Adipose tissue (tissue), 3 donors: ENCODE measurements around the gene SET. TPM values are rescaled to one million over a fixed set of nuclear protein-coding genes. Genes with fewer than 3 reads are reported as not detected.
A peak's percentile ranks its signal among the peaks of the same experiment; 100 is the strongest.
"Not testable (repeated sequence)": the region's sequence is repeated elsewhere in the genome, so short reads cannot be mapped to it uniquely, and the experiment has no call there.

Experiments used
- H3K27ac ChIP-seq: one replicate; pipeline ENCODE4 v1.5.1; 2013; ENCODE audit warnings: low read depth, low read length
- WGBS, 3 donors: extraction: QIAGEN DNeasy Blood & Tissue Kit; methylation state at CpG; one replicate each; pipeline ENCODE4 v1.1.7; 2013; 5-methylcytosine and 5-hydroxymethylcytosine counted together
- polyA plus RNA-seq, 3 donors: library from polyadenylated mRNA; stranded (reverse); fragments of 200-250 nt; gene quantifications; one replicate each; pipeline ENCODE4 v1.2.3, GENCODE V29; 2013
- donor health status: healthy with polysubstance abuse.
- donor health status: Bipolar disorder and iron deficiency.
- donor health status: healthy.

SET gene
- polyA plus RNA-seq, 3 donors = 85.2 to 179 (median 111) TPM

DNA sequence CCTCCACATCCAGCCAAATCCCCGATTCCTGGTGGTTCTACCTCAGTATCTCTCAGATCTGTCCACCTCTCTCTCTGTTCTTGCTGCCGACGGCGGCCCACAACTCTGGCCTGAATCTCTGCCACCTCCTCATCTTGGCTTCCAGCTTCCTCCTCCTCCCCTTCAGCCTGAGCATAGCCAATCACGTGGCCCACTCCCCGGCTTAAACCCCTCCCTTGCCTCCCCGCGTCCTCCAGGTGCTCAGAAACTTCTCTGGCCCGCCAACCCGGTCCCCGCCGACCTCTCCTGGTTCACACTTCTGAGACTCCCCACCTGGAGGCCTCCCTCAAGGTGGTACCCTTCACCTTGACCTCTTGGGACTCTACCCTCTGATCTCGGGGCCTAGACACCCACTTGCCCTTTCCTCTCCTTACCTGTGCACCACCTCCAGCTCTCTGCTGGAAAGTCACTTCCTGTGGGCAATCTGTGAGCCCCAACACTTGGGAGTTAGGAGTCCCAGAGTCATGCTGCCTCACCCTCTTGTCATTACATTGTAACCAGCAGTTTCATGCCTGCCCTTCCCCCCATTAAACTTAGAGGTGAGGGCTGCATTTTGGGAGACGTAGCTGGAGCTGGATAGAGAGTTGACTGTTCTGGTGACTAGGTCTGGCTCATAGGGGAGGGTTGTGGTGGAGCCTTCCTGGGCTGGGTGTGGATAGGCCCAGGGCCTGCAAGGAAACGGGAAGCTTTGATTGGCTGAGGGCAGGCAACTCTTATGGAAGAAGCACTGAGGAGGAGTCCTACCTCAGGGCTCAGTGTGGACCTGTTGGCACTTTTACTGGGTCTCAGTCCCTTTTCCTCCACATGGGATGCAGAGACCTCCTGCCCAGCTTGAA lies 4.5 kb upstream of the SET start:
- H3K27ac ChIP-seq = no peak overlapping the region

DNA sequence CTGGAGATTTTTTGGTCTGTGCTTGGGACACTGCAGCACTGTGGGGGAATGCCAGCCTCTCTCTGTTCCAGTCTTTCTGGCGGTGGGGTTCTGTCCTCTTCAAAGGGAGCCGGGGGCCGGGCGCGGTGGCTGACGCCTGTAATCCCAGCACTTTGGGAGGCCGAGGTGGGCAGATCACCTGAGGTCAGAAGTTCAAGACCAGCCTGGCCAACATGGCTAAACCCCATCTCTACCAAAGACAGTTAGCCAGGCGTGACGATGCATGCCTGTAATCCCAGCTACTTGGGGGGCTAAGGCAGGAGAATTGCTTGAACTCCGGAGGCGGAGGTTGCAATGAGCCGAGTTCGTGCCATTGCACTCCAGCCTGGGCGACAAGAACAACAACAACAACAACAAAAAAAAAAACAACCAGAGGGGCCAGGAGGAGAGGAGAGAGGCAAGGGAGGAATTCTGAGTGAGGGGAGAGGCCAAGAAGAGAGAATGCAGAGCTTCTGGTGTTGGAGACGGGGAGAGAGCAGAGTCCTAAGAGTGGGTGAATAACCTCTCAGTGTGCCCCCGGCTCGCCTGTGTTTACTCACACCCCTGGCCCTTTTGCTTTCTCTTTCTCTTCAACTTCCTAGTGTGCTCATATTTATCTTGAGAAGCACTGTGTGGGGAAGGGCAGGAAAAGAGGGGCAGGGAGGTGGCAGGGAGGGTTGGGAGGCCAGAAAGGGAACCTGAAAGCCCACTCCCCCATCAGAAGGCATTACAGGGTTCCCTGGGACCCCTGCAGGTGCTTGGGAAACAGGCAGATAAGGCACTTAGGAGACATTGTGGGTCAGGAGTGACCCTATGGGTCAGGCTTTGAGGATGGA lies 3.2 kb upstream of the SET start:
- WGBS, 3 donors = 63 to 77% (median 70%) methylated on average over 17 of the region's 17 CpGs
- H3K27ac ChIP-seq = no peak overlapping the region

More for the DNA sequence above, 4.5 kb upstream of the SET start:
- 5 to 11% (median 6%) methylated on average over 15 of the region's 15 CpGs for WGBS, 3 donors

DNA sequence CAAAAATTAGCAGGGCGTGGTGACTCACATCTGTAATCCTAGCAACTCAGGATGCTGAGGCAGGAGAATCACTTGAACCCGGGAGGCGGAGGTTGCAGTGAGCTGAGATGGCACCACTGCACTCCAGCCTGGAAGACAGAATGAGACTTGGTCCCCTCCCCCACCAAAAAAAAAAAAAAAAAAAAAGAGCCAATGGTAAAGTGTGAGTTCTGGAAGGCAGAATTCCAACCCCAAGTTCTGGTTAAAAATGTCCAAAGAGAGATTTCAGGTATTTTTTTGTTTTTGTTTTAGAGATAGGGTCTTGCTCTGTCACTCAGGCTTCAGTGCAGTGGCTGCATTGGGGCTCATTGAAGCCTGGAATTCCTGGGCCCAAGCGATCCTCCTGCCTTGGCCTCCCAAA lies 1.6 kb upstream of the SET start:
- H3K27ac ChIP-seq = no peak overlapping the region
- WGBS, 3 donors = 93 to 96% (median 94%) methylated on average over 4 of the region's 4 CpGs

DNA sequence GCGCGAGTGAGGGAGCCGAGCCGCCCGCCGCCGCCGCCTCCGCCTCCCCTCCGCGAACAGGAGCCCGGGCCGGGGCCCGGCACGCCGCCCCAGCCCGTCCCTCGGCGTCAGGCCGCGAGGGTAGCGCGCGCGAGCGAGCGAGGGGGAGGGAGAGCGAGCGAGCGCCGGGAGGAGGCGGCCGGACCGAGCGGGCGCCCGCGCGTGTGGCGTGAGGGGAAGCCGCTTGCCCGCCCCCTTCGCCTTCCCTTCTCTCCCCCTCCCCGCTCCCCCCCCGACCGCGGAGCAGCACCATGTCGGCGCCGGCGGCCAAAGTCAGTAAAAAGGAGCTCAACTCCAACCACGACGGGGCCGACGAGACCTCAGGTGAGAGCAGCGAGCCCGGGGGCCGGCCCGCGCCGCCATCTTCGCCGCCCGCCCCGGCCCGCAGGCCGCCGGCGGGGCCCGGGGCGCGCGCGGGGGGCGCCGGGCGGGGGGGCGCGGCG lies 312 bp downstream of the SET start:
- WGBS, 3 donors = 0 to 1% (median 0%) methylated on average over 1 to 63 of the region's 80 CpGs

DNA sequence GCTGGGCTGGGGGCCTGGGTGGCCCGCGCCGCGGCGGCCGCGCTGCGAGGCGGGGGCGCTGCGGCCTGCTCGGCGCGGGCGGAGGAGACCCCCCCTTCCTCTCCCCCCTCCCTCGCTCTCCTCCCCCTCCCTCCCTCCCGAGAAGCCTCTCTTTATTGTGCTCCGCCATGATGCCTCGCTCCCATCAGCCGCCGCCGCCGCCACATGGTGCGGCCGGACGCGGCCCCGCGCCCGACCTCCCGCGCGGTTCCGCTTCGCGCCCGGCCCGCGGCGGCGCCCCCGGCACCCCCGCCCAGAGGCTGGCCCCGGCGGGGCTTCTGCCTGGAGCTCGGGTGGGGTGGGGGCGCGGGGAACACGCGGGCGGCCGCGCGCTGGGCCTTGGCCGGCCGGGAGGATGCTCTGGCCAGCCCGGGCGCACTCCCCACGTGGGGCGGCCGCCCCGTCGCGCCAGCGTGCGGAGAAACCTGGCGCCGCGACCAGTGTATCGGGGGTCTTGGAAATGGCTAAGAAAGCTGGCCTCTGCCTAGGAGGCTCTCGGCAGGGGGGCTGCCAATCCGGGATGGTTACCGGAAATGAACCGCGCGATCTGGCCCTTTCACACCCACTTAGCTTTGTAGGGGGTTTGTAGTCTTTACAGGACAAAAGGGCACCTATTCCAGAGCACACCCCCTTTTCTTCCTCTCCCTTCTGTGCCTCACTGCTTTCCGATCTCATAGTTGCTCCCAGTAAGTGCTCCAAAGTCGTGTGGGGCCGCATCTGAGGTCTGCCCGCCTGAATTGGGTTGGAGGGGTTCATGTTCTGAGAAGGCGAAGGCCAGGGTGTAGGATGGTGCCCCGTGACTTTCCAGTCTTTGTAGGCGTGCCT lies 1.0 kb downstream of the SET start:
- peak overlapping the region; percentile 75 for H3K27ac ChIP-seq
- 0 to 1% (median 1%) methylated on average over 58 to 78 of the region's 83 CpGs for WGBS, 3 donors

More for the DNA sequence above, 312 bp downstream of the SET start:
- peak overlapping the region; percentile 75 for H3K27ac ChIP-seq

DNA sequence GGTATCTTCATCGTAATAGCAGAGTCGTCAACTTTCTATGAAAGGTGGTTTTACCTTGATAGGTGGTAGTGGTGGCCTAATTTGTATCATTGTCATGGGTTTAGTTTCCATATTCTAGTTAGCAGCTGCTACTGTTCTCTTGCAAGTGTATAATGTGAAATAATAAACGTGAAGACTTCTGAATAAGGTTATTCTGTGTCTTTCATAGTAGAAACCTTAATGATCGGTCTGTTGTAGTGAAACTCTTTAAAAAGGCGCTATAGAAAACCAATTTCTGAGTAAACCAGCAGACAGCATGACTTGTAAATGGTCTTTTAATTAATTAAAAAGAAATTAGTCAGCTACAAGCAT lies 1.6 kb downstream of the SET start:
- no peak overlapping the region for H3K27ac ChIP-seq
- WGBS, 3 donors = 12 to 15% (median 14%) methylated on average over 5 of the region's 5 CpGs

DNA sequence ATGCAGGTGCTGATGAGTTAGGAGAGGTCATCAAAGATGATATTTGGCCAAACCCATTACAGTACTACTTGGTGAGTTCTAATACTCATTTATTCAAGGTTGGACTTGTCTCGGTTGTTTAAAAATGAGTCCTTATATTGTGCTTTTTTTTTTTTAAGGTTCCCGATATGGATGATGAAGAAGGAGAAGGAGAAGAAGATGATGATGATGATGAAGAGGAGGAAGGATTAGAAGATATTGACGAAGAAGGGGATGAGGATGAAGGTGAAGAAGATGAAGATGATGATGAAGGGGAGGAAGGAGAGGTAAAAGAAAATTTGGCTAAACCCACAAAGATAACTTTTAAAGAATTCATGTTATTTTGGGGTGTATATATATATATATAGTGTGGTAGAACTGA lies 4.7 kb downstream of the SET start:
- WGBS, 3 donors = 80 to 90% (median 89%) methylated on average over 3 of the region's 3 CpGs
- not testable (repeated sequence) for H3K27ac ChIP-seq

DNA sequence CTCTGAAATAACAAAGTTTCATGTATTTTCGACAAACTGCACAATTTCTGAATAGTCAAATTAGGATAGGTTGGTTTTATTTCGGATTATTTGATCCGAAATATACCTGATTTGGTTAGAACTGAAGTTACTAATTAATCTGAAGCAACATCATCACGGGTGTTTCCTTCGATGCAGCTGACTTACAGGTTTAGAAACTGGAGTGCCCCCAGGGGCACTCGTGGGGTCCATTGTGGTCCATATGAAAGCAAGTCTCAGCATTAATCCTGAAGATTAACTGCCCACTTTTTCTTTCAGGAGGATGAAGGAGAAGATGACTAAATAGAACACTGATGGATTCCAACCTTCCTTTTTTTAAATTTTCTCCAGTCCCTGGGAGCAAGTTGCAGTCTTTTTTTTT lies 5.3 kb downstream of the SET start:
- 76 to 83% (median 82%) methylated on average over 6 of the region's 6 CpGs for WGBS, 3 donors
- H3K27ac ChIP-seq = no peak overlapping the region

DNA sequence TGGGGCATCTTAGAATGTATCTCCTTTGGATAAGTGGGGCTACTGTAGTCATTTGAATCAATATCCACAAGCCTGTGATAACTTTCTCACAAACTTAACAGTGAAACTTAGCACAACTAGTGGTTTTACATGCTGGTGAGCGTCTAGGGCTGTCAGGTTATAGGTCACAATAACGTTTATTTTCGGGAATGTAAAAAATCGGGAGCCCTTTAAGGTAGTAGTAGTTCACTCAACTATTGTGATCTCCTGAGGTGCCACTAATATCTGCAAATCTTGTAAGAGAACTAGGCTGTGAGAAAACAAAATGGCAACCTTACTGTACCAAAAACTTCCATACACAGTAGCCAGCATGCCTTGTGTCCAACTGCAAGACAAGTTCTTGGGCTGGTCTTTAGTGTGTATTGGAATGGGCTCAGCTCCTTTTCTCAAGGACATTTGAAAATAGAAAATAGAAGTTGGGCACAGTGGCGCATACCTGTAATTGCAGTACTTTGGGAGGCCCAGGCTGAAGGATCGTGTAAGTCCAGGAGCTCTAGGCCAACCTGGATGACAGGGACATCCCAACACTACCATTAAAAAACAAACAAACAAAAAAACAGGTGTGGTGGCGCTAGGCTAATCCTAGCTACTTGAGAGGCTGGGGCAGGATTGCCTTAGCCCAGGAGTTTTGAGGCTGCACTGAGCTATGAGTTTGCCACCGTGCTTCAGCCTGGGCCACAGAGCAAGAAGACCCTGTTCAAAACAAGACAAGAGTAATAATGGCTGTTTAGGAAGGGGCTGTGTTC lies 8.1 kb downstream of the SET start:
- no peak overlapping the region for H3K27ac ChIP-seq
- WGBS, 3 donors = 73 to 81% (median 77%) methylated on average over 8 of the region's 8 CpGs

DNA sequence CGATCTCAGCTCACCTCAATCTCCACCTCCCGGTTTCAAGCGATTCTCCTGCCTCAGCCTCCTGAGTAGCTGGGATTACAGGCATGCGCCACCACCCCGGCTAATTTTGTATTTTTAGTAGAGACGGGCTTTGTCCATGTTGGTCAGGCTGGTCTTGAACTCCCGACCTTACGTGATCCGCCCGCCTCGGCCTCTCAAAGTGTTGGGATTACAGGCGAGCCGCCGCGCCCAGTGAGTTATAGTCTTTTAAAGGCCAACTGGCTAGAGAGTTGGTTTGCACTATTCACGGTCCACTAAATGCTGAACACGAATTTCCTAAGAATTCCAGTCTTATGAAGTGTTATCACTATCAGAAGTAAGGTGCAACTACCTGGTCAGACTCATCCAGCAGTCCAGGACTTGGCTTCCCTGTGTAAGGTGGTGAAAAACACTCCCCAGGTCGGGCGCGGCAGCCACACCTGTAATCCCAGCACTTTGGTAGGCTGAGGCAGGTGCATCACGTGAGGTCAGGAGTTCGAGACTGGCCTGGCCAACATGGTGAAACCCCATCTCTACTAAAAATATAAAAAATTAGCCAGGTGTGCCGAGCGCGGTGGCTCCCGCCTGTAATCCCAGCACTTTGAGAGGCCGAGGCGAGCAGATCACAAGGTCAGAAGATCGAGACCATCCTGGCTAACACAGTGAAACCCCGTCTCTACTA lies 10.2 kb downstream of the SET start:
- not testable (repeated sequence) for H3K27ac ChIP-seq
- WGBS, 3 donors = 92 to 96% (median 95%) methylated on average over 27 to 30 of the region's 30 CpGs

DNA sequence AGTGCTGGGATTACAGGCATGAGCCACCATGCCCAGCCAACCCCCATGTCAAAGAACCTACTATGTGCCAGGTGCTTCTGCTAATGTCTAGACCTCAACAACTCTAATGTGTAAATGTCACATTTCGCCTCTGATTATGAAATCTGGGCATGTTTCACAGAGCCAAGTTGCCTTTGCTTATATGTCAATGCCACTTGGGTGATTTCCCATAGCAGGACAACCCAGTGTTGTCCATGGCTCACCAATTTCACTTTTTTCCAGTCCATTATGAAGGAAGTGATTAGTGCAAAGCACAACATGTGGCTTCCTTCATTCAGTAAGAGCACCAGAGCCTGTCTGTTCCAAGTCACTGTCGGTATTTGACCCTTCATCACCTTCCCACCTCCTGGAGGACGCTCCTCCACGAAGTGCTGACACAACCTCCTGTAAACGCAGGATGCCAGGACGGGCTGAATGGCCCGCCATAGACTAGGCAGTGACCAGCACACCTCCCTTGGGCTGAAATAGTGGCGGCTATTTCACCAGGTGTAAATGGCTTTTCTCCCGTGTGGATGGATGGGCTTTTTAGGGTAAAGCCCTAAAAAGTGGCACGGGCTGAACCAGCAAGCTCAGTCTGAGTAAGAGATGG lies 12.3 kb downstream of the SET start:
- 54 to 72% (median 63%) methylated on average over 10 of the region's 10 CpGs for WGBS, 3 donors
- H3K27ac ChIP-seq = no peak overlapping the region

DNA sequence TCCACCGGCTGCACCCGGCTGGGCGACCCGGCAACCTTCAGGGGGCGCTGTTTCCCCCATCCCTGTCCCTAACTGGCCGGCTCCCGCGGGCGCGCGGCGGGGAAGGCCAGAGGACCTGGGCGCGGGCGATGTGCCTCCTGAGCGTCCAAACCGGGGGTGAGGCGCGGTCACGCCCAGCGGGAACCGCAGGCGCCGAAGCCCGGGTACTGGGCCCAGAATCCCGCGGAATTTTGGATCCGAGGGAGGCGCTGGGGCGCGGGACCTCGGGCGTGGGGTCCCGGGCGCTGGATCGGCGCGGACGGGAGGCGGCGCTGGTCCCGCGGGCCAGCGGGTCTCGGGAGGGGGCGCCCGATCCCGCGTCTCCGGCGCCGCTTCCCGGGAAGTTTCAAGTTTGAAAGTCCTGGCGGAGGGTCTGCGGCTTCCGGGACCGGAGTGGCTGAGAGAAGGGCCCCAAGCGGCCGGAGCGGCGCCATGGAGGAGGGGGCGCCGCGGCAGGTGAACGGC lies 13.5 kb downstream of the SET start, which contains the start of gene PKN3:
Gene PKN3, plus strand, starts transcription at position 59 of the 504 bp plus-strand sequence. Its CDS starts 413 bp downstream, at position 472.
- 0% methylated on average over 51 to 65 of the region's 65 CpGs for WGBS, 3 donors
- peak within 1 kb of the TSS; percentile 64 for H3K27ac ChIP-seq

DNA sequence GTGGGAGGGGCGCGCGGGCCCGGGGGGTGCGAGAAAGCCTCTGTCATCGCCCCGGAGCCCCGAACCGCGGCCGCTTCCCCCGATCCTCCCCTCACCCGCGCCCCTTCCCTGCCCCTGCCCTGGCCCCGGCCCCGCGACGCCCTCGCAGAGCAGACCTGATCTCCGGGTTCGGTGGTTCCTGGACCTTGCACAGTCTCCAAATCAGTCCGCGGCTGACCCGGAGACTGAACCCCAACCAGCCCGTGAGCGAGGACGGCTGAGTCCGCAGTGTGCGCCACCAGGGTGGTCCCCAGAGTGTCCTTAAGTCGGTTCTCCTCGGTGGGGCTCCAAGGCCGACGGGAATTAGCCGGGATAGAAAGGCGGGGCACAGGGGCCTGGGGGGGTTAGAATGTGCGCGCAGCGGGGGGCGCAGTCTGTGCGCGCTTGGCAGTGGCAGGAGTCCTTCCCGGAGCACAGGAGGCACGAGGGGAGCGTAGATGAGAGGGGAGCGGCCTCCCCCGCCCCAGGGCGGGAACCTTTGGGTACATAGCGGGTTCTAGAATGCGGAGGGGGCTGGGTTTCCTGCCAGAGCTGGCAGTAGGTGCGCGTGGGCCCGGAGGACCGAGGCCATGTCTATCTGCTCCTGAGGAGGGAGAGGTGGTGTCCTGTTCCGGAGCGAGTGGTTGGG lies 14.1 kb downstream of the SET start:
- WGBS, 3 donors = 6 to 10% (median 7%) methylated on average over 45 to 55 of the region's 55 CpGs
- H3K27ac ChIP-seq = peak overlapping the region; percentile 64

DNA sequence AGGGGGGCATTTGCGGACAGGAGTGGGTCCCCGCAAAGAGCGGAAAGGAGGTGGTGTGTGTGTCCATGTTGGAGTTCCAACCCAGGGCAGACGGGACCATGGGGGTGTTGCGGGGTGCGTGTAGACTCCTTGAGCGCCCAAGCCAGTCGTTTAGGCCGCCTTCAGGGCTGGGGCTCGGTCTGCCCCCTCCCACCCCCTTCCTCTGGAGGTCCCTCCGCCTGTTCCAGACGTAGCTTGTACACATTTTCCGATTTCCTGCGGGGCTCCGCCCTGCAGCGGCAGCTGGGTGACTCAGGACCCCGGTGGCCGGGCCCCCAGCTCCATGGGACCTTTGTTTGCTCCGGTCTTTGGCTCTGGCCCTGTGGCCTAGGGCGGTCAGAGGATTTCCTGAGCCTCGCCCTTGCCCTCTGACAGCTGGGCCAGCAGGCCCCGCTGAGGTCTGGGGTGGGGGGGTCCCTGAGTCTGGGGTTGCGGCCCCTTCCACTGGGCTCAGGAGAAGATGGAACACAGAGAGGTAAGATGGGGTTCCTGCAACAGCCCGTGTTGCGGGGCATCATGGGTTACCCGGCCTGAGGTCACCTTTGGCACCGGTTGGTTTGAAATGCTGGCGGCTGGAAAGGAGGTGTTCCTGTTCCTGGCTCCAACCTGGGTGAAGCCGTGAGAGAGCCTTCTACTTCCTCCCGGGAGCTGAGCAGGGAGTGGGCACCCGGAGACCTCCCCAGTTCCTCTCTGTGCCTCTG lies 14.8 kb downstream of the SET start:
- 66 to 79% (median 70%) methylated on average over 31 of the region's 31 CpGs for WGBS, 3 donors

DNA sequence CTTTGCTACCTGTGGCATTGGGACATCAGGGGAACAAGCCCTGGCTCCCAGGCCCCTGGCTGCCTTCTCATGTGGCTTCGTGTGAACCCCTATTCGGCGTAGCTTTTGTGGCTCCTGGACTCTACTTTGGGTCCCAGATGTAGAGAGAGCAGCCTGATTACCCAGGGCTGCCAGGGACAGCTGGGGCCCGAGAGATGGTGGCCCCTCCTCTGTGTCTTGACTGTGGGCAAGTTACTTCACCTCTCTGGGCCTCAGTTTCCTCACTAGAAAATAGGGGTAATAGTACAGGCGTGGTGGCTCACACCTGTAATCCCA lies 15.3 kb downstream of the SET start:
- whole genome bisulfite sequencing, 3 donors = 75 to 88% (median 82%) methylated on average over 5 of the region's 5 CpGs

More for the DNA sequence above, 14.8 kb downstream of the SET start:
- no peak overlapping the region for H3K27ac ChIP-seq

More for the DNA sequence above, 15.3 kb downstream of the SET start:
- H3K27ac ChIP-seq = no peak overlapping the region
